K562 (cell line): ENCODE data around the gene TRIM27. TPM values are rescaled to one million over a fixed set of nuclear protein-coding genes. Genes with fewer than 3 reads are reported as not detected.

ENCODE experiments used
- ATF1 ChIP-seq, 2 experiments: fragments of 450-650 bp in 1 of 2; IDR thresholded peaks; 2 replicates each; pipeline ENCODE4 v1.6.1; 2016; ENCODE audit warnings: missing compliant biosample characterization in 1 of 2, missing genetic modification characterization in 1 of 2
- DACH1 ChIP-seq: fragments of 450-650 bp; IDR thresholded peaks from 2 replicates; pipeline ENCODE4 v1.6.1; 2018; ENCODE audit not compliant: partially characterized antibody
- DIDO1 ChIP-seq: fragments of 450-650 bp; IDR thresholded peaks from 2 replicates; pipeline ENCODE4 v1.6.1; 2016; ENCODE audit warnings: low read depth, missing biosample characterization, missing genetic modification characterization
- E2F6 ChIP-seq, 2 experiments: IDR thresholded peaks; 2 replicates each; pipeline ENCODE4 v1.6.1; 2011; ENCODE audit warnings: borderline replicate concordance in 1 of 2, control low read depth in 1 of 2, low read depth in 1 of 2, low read length in 1 of 2, mild to moderate bottlenecking in 1 of 2, mixed read lengths in 1 of 2, moderate library complexity in 1 of 2; ENCODE audit not compliant: insufficient read depth in 1 of 2, insufficient read length in 1 of 2, poor library complexity in 1 of 2, severe bottlenecking in 1 of 2; ENCODE audit errors: extremely low read depth in 1 of 2
- ELF2 ChIP-seq: fragments of 250-450 bp; sonication (Bioruptor Pico); IDR thresholded peaks from 2 replicates; pipeline ENCODE4 v1.5.0; 2021; ENCODE audit warnings: mild to moderate bottlenecking
- HNRNPLL ChIP-seq: fragments of 200-400 bp; formaldehyde crosslinking; IDR thresholded peaks from 2 replicates; pipeline ENCODE4 v1.6.1; 2017; ENCODE audit warnings: low read length, low read depth, mild to moderate bottlenecking; ENCODE audit not compliant: poor library complexity, severe bottlenecking
- ILF3 ChIP-seq: fragments of 450-650 bp; IDR thresholded peaks from 2 replicates; pipeline ENCODE4 v1.6.1; 2018; ENCODE audit warnings: antibody characterized with exemption, mild to moderate bottlenecking, moderate library complexity, borderline replicate concordance
- NFE2 ChIP-seq: IDR thresholded peaks from 2 replicates; pipeline ENCODE4 v1.6.1; 2014; ENCODE audit warnings: antibody characterized with exemption, low read depth
- NKRF ChIP-seq: fragments of 450-650 bp; IDR thresholded peaks from 2 replicates; pipeline ENCODE4 v1.6.1; 2016; ENCODE audit warnings: borderline replicate concordance
- SOX6 ChIP-seq: fragments of 450-650 bp; IDR thresholded peaks from 2 replicates; pipeline ENCODE4 v1.6.1; 2014; ENCODE audit warnings: mild to moderate bottlenecking
- XRCC5 ChIP-seq: fragments of 200-400 bp; formaldehyde crosslinking; IDR thresholded peaks from 2 replicates; pipeline ENCODE4 v1.6.1; 2017; ENCODE audit warnings: low read depth, mild to moderate bottlenecking, low read length
- YY1 ChIP-seq, 3 experiments: IDR thresholded peaks; 2 replicates each; pipeline ENCODE4 v1.6.1; 2011; ENCODE audit warnings: low read length in 2 of 3, mild to moderate bottlenecking in 2 of 3, moderate library complexity in 2 of 3, borderline replicate concordance in 1 of 3, control low read depth in 1 of 3, low read depth in 1 of 3; ENCODE audit not compliant: insufficient read depth in 3 of 3, insufficient replicate concordance in 2 of 3, control insufficient read depth in 1 of 3, insufficient read length in 1 of 3; ENCODE audit errors: extremely low read depth in 1 of 3
- ZNF764 ChIP-seq: fragments of 250-450 bp; sonication (Bioruptor Pico); IDR thresholded peaks from 2 replicates; pipeline ENCODE4 v1.4.0; 2020; ENCODE audit warnings: low read depth, mild to moderate bottlenecking, moderate library complexity
- polyA plus RNA-seq, 8 experiments: library from polyadenylated mRNA; depleted of rRNA in 4 of 8; stranded (reverse) in 5 of 8; unstranded in 3 of 8; fragments of >200 nt; fragmentation: Nextera tagmentation in 2 of 8; fragmentation: Illumina TruSeq in 1 of 8; extraction: Ambion mirVana in 2 of 8; extraction: Trizol in 1 of 8; gene quantifications; 2 replicates each; pipeline versions ENCODE4 v1.2.1 to v1.2.3, GENCODE V29; 2011 to 2014; ENCODE audit warnings: inconsistent platforms in 1 of 8, missing spikeins in 1 of 8
- total RNA-seq, 7 experiments: library from RNA; depleted of rRNA in 6 of 7; stranded (reverse); fragments of >200 nt in 6 of 7; fragmentation: Illumina TruSeq in 2 of 7; extraction: Trizol in 2 of 7; gene quantifications; 2 replicates each; pipeline versions ENCODE4 v1.2.1 to v1.2.3, GENCODE V29; 2011 to 2021; ENCODE audit warnings: low replicate concordance in 1 of 7
- TF ChIP-seq, protein P1 (sequence below): fragments of 450-650 bp; formaldehyde crosslinking; IDR thresholded peaks from 2 replicates; pipeline ENCODE4 v1.4.0; 2020; ENCODE audit warnings: mild to moderate bottlenecking, mixed read lengths
- TF ChIP-seq, protein P2 (sequence below): fragments of 250-450 bp; sonication (Bioruptor Pico); IDR thresholded peaks from 2 replicates; pipeline ENCODE4 v1.5.0; 2021
- TF ChIP-seq, protein P3 (sequence below): fragments of 450-650 bp; IDR thresholded peaks from 2 replicates; pipeline ENCODE4 v1.6.1; 2017; ENCODE audit warnings: antibody characterized with exemption

TRIM27 gene
- total and polyA plus RNA-seq, 9 of the 15 experiments (the other 6 are each of a cell fraction or from before 2014, with no cell fraction given), result 37.7 to 235 (median 122) TPM

DNA sequence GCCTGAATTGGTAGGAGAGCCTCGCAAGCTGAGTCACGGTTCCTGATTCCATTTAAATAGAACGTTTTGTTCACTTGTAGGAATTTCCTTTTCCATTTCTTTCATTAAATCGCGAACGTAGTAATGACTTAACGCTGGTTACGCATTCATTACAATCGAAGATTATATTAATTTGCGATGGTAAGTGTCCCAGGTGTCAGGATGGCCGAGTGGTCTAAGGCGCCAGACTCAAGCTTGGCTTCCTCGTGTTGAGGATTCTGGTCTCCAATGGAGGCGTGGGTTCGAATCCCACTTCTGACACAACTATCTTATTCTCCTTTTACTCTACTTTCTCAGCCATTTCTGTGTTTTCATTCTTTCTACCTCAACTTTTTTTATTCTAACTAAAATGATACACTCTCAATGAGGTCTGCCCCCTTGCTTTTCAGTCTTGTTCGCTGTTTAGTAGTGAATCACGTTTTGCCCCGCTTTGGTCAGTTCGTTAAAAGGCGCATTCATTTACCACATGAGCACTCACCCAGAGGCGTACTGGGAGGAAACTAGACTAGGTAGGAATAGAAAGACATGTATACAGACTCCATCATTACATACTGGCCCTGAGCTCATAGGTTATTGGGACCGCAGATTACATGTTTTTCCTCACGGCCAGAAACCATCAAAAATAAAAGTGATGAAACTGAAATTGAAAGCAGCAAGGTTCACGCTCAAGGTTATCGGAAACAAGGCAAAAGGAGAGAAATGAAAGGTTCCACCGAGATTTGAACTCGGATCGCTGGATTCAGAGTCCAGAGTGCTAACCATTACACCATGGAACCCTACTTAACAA, 17.3 kb upstream of the TRIM27 start (continued):
- TF ChIP-seq E2F6 (IDR thresholded peaks at IDR 0.05; ENCODE audit: borderline replicate concordance in 1 of 2, extremely low read depth in 1 of 2, insufficient read depth in 1 of 2, insufficient read length in 1 of 2, low read depth in 1 of 2, low read length in 1 of 2, poor library complexity in 1 of 2, severe bottlenecking in 1 of 2), result peak in 1 of 2 experiments; percentile 54
- peak in 2 of 3 experiments; percentile 72 to 81 for TF ChIP-seq YY1 (IDR thresholded peaks at IDR 0.05; ENCODE audit: borderline replicate concordance in 1 of 3, control insufficient read depth in 1 of 3, extremely low read depth in 1 of 3, insufficient read depth in 3 of 3, insufficient read length in 1 of 3, insufficient replicate concordance in 2 of 3, low read depth in 1 of 3, low read length in 2 of 3)
- TF ChIP-seq XRCC5, result peak; percentile 71
- TF ChIP-seq SOX6, result peak; percentile 62
- TF ChIP-seq DACH1, result peak; percentile 52
- TF ChIP-seq, protein P1, sequence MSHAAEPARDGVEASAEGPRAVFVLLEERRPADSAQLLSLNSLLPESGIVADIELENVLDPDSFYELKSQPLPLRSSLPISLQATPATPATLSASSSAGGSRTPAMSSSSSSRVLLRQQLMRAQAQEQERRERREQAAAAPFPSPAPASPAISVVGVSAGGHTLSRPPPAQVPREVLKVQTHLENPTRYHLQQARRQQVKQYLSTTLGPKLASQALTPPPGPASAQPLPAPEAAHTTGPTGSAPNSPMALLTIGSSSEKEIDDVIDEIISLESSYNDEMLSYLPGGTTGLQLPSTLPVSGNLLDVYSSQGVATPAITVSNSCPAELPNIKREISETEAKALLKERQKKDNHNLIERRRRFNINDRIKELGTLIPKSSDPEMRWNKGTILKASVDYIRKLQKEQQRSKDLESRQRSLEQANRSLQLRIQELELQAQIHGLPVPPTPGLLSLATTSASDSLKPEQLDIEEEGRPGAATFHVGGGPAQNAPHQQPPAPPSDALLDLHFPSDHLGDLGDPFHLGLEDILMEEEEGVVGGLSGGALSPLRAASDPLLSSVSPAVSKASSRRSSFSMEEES (CRISPR knock-in tag), result no peak
- peak; percentile 18; the same call in 1 of the 2 replicates for TF ChIP-seq DIDO1 (tag)
- TF ChIP-seq ZNF764 (CRISPR knock-in tag), result peak; percentile 89
- peak; percentile 79 for TF ChIP-seq ILF3
- TF ChIP-seq, protein P2, sequence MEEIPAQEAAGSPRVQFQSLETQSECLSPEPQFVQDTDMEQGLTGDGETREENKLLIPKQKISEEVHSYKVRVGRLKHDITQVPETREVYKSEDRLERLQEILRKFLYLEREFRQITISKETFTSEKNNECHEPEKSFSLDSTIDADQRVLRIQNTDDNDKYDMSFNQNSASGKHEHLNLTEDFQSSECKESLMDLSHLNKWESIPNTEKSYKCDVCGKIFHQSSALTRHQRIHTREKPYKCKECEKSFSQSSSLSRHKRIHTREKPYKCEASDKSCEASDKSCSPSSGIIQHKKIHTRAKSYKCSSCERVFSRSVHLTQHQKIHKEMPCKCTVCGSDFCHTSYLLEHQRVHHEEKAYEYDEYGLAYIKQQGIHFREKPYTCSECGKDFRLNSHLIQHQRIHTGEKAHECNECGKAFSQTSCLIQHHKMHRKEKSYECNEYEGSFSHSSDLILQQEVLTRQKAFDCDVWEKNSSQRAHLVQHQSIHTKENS (CRISPR knock-in tag), result no peak
- peak; percentile 41; the same call in 1 of the 2 replicates for TF ChIP-seq NFE2
- TF ChIP-seq NKRF, result peak; percentile 60; the same call in 1 of the 2 replicates
- TF ChIP-seq ELF2 (CRISPR knock-in tag), result no peak; the same call in 1 of the 2 replicates
- TF ChIP-seq ATF1 (CRISPR knock-in tag; IDR thresholded peaks at IDR 0.05), result no peak
- TF ChIP-seq ATF1 (tag; IDR thresholded peaks at IDR 0.05), result peak; percentile 74
- TF ChIP-seq HNRNPLL, result peak; percentile 83
- TF ChIP-seq, protein P3, sequence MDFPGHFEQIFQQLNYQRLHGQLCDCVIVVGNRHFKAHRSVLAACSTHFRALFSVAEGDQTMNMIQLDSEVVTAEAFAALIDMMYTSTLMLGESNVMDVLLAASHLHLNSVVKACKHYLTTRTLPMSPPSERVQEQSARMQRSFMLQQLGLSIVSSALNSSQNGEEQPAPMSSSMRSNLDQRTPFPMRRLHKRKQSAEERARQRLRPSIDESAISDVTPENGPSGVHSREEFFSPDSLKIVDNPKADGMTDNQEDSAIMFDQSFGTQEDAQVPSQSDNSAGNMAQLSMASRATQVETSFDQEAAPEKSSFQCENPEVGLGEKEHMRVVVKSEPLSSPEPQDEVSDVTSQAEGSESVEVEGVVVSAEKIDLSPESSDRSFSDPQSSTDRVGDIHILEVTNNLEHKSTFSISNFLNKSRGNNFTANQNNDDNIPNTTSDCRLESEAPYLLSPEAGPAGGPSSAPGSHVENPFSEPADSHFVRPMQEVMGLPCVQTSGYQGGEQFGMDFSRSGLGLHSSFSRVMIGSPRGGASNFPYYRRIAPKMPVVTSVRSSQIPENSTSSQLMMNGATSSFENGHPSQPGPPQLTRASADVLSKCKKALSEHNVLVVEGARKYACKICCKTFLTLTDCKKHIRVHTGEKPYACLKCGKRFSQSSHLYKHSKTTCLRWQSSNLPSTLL, result peak; percentile 88
